H1 (cell line): ENCODE results near the gene ID2. TPM values are rescaled to one million over a fixed set of nuclear protein-coding genes. Genes with fewer than 3 reads are reported as not detected.
A peak's percentile ranks its signal among the peaks of the same experiment; 100 is the strongest.

Experiments used
- CEBPB ChIP-seq: IDR thresholded peaks from 2 replicates; pipeline ENCODE4 v1.6.1; 2012; ENCODE audit warnings: low read depth, low read length
- EGR1 ChIP-seq: IDR thresholded peaks from 2 replicates; pipeline ENCODE4 v1.6.1; 2011; ENCODE audit warnings: low read depth, low read length, borderline replicate concordance
- EZH2 ChIP-seq: fragments of 200-600 bp; sonication (generic); IDR thresholded peaks from 2 replicates; pipeline ENCODE4 v1.7.1; 2012; ENCODE audit warnings: low read depth, mild to moderate bottlenecking, moderate library complexity, low read length, inconsistent platforms; ENCODE audit not compliant: severe bottlenecking
- NRF1 ChIP-seq: IDR thresholded peaks from 2 replicates; pipeline ENCODE4 v1.6.1; 2011; ENCODE audit warnings: mild to moderate bottlenecking, low read depth, low read length, improper control_type of control experiment
- PHF8 ChIP-seq: fragments of 200-600 bp; sonication (generic); conservative IDR thresholded peaks from 2 replicates; pipeline ENCODE4 v1.7.1; 2012; ENCODE audit warnings: low read depth, mild to moderate bottlenecking, inconsistent platforms, low read length, moderate library complexity
- POLR2AphosphoS5 ChIP-seq: IDR thresholded peaks from 2 replicates; pipeline ENCODE4 v1.6.1; 2011; ENCODE audit warnings: low read depth, low read length
- RBBP5 ChIP-seq: IDR thresholded peaks from 2 replicates; pipeline ENCODE4 v1.7.1; 2012; ENCODE audit warnings: low read depth, mild to moderate bottlenecking, inconsistent platforms, low read length, moderate library complexity, borderline replicate concordance
- SIRT6 ChIP-seq: IDR thresholded peaks from one replicate; pipeline ENCODE4 v1.7.1; 2012; ENCODE audit warnings: low read length, inconsistent platforms
- TBP ChIP-seq: IDR thresholded peaks from 2 replicates; pipeline ENCODE4 v1.6.1; 2011; ENCODE audit warnings: low read depth, low read length, improper control_type of control experiment
- polyA plus RNA-seq, 7 experiments: library from polyadenylated mRNA; depleted of rRNA in 3 of 7; stranded (reverse) in 5 of 7; unstranded in 2 of 7; fragments of >200 nt in 5 of 7; fragments of 200-250 nt in 2 of 7; gene quantifications; 1 replicate in 5 of 7; 2 replicates in 1 of 7; 4 replicates in 1 of 7; pipeline versions ENCODE4 v1.2.1 to v1.2.3, GENCODE V29; 2011 to 2013; ENCODE audit warnings: missing spikeins in 2 of 7, mixed read lengths in 2 of 7
- total RNA-seq: library from RNA; stranded (reverse); fragmentation: NEBNext Ultra II Directional; extraction: Animal tissue kit (Norgen Biotek cat#: 25700); gene quantifications from 2 replicates; pipeline ENCODE4 v1.2.1, GENCODE V29; 2021
- TF ChIP-seq, protein P1 (sequence below): fragments of 300-600 bp; sonication (generic); IDR thresholded peaks from 2 replicates; pipeline ENCODE4 v1.7.1; 2012; ENCODE audit warnings: low read length, moderate library complexity, mild to moderate bottlenecking, inconsistent platforms; ENCODE audit not compliant: insufficient replicate concordance

Gene ID2
- total and polyA plus RNA-seq, 2 of the 8 experiments (the other 6 are each of a cell fraction or from before 2014, with no cell fraction given), result 36.7 to 214 TPM

DNA sequence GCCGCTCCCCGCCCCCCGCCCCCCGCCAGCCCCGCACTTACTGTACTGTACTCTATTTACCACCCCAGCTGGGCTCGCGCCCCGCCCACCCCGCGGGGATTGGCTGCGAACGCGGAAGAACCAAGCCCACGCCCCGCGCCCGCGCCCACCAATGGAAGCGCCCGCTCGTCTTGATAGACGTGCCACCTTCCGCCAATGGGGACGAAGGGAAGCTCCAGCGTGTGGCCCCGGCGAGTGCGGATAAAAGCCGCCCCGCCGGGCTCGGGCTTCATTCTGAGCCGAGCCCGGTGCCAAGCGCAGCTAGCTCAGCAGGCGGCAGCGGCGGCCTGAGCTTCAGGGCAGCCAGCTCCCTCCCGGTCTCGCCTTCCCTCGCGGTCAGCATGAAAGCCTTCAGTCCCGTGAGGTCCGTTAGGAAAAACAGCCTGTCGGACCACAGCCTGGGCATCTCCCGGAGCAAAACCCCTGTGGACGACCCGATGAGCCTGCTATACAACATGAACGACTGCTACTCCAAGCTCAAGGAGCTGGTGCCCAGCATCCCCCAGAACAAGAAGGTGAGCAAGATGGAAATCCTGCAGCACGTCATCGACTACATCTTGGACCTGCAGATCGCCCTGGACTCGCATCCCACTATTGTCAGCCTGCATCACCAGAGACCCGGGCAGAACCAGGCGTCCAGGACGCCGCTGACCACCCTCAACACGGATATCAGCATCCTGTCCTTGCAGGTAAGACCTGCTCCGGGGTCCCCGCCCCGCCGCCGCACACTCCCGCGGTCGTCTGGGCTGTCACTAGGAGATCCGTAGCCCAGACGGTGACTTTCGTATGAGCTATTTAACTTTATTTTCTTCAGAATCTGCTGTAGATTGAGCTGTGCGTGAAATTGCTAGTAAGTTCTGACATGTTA, at the start of gene ID2 (continued):
- TF ChIP-seq, protein P1, sequence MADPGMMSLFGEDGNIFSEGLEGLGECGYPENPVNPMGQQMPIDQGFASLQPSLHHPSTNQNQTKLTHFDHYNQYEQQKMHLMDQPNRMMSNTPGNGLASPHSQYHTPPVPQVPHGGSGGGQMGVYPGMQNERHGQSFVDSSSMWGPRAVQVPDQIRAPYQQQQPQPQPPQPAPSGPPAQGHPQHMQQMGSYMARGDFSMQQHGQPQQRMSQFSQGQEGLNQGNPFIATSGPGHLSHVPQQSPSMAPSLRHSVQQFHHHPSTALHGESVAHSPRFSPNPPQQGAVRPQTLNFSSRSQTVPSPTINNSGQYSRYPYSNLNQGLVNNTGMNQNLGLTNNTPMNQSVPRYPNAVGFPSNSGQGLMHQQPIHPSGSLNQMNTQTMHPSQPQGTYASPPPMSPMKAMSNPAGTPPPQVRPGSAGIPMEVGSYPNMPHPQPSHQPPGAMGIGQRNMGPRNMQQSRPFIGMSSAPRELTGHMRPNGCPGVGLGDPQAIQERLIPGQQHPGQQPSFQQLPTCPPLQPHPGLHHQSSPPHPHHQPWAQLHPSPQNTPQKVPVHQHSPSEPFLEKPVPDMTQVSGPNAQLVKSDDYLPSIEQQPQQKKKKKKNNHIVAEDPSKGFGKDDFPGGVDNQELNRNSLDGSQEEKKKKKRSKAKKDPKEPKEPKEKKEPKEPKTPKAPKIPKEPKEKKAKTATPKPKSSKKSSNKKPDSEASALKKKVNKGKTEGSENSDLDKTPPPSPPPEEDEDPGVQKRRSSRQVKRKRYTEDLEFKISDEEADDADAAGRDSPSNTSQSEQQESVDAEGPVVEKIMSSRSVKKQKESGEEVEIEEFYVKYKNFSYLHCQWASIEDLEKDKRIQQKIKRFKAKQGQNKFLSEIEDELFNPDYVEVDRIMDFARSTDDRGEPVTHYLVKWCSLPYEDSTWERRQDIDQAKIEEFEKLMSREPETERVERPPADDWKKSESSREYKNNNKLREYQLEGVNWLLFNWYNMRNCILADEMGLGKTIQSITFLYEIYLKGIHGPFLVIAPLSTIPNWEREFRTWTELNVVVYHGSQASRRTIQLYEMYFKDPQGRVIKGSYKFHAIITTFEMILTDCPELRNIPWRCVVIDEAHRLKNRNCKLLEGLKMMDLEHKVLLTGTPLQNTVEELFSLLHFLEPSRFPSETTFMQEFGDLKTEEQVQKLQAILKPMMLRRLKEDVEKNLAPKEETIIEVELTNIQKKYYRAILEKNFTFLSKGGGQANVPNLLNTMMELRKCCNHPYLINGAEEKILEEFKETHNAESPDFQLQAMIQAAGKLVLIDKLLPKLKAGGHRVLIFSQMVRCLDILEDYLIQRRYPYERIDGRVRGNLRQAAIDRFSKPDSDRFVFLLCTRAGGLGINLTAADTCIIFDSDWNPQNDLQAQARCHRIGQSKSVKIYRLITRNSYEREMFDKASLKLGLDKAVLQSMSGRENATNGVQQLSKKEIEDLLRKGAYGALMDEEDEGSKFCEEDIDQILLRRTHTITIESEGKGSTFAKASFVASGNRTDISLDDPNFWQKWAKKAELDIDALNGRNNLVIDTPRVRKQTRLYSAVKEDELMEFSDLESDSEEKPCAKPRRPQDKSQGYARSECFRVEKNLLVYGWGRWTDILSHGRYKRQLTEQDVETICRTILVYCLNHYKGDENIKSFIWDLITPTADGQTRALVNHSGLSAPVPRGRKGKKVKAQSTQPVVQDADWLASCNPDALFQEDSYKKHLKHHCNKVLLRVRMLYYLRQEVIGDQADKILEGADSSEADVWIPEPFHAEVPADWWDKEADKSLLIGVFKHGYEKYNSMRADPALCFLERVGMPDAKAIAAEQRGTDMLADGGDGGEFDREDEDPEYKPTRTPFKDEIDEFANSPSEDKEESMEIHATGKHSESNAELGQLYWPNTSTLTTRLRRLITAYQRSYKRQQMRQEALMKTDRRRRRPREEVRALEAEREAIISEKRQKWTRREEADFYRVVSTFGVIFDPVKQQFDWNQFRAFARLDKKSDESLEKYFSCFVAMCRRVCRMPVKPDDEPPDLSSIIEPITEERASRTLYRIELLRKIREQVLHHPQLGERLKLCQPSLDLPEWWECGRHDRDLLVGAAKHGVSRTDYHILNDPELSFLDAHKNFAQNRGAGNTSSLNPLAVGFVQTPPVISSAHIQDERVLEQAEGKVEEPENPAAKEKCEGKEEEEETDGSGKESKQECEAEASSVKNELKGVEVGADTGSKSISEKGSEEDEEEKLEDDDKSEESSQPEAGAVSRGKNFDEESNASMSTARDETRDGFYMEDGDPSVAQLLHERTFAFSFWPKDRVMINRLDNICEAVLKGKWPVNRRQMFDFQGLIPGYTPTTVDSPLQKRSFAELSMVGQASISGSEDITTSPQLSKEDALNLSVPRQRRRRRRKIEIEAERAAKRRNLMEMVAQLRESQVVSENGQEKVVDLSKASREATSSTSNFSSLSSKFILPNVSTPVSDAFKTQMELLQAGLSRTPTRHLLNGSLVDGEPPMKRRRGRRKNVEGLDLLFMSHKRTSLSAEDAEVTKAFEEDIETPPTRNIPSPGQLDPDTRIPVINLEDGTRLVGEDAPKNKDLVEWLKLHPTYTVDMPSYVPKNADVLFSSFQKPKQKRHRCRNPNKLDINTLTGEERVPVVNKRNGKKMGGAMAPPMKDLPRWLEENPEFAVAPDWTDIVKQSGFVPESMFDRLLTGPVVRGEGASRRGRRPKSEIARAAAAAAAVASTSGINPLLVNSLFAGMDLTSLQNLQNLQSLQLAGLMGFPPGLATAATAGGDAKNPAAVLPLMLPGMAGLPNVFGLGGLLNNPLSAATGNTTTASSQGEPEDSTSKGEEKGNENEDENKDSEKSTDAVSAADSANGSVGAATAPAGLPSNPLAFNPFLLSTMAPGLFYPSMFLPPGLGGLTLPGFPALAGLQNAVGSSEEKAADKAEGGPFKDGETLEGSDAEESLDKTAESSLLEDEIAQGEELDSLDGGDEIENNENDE, result no peak
- TF ChIP-seq PHF8 (peak; percentile 73), RBBP5 (0 out of 2 replicates have a peak, but pooled peaks have one; percentile 7), EGR1 (no peak), EZH2 (no peak), SIRT6 (no peak), NRF1 (no peak), POLR2AphosphoS5 (peak; percentile 99), TBP (peak; percentile 98), CEBPB (no peak)
